ENCODE data around the gene ZNF583. TPM values are rescaled to one million over a fixed set of nuclear protein-coding genes. Genes with fewer than 3 reads are reported as not detected.

The ZNF583 gene
- total and polyA plus RNA-seq, 9 of the 15 experiments (the other 6 are each of a cell fraction or from before 2014, with no cell fraction given) = 0.92 to 6.7 (median 3.0) TPM

- in situ Hi-C loops (cut with MboI) = no loop called here
- CTCF ChIA-PET (ENCODE audit: low intra/inter-chr PET ratio) = no interaction called here
- no peaks in the 10 kb centered on the region for H3K9me1 ChIP-seq (ENCODE audit: control insufficient read depth, insufficient read depth, low read length)
- FAIRE-seq = no peak
- no peak overlapping the region for H3K4me2 ChIP-seq (ENCODE audit: insufficient read depth, low read length)
- no peaks in the 10 kb centered on the region for H3K36me3 ChIP-seq (ENCODE audit: control insufficient read depth, insufficient read depth, low read length)
- no peaks in the 10 kb centered on the region for H3K79me2 ChIP-seq (ENCODE audit: control insufficient read depth, insufficient read depth, low read length)
- H3K27me3 ChIP-seq (ENCODE audit: control insufficient read depth in 2 of 2, insufficient read depth in 2 of 2, low read length in 2 of 2) = no peaks in the 10 kb centered on the region
- H3K9ac ChIP-seq (ENCODE audit: insufficient read depth in 1 of 2, low read depth in 2 of 2, low read length in 2 of 2) = no peak overlapping the region
- peak in 1 of 4 experiments; percentile 29 for DNase-seq (ENCODE audit: extremely low read depth in 1 of 4, low spot score in 3 of 4)
- intact Hi-C loops (cut with micrococcal nuclease) = no loop called here
- no peak overlapping the region for H3K27ac ChIP-seq (ENCODE audit: extremely low read depth, low read depth, low read length)
- BruUV-seq (replicated peaks) = no TSS peak
- WGBS (ENCODE audit: insufficient coverage, low coverage, missing lambda C conversion rate) = 0% methylated on average over 5 of the region's 5 CpGs
- no peak for ATAC-seq
- H3K9me3 ChIP-seq (replicated peaks; ENCODE audit: control insufficient read depth, insufficient read depth, low read depth, low read length) = peaks cover 9% of the 10 kb centered on the region
- no peaks in the 10 kb centered on the region for H4K20me1 ChIP-seq (replicated peaks; ENCODE audit: control insufficient read depth, insufficient read depth, low read length)
- H2AFZ ChIP-seq (ENCODE audit: low read depth, low read length) = no peak overlapping the region
- H3K4me1 ChIP-seq (replicated peaks in 1 of 2; ENCODE audit: control insufficient read depth in 2 of 2, insufficient read depth in 2 of 2, low read length in 2 of 2) = peaks cover 4% of the 10 kb centered on the region in 2 experiments; a peak in 4 of 5 replicates
- TF ChIP-seq CBFA2T3 (IDR thresholded peaks at IDR 0.05) (peak; percentile 79), TCF15 (CRISPR knock-in tag; IDR thresholded peaks at IDR 0.05) (no peak), NCOR1 (IDR thresholded peaks at IDR 0.05) (peak; percentile 41; the same call in 1 of the 2 replicates), CBFA2T2 (conservative IDR thresholded peaks at IDR 0.05) (peak; percentile 66), KDM1A (IDR thresholded peaks at IDR 0.05) (peak in 1 of 2 experiments; percentile 42; a peak in 1 of 4 replicates), NR4A1 (CRISPR knock-in tag; IDR thresholded peaks at IDR 0.05) (no peak), NR4A1 (tag; IDR thresholded peaks at IDR 0.05) (no peak), ZNF347 (CRISPR knock-in tag; IDR thresholded peaks at IDR 0.05; ENCODE audit: low read depth) (no peak), THAP12 (CRISPR knock-in tag; IDR thresholded peaks at IDR 0.05) (no peak), CXXC5 (CRISPR knock-in tag; IDR thresholded peaks at IDR 0.05) (0 out of 2 replicates have a peak, but pooled peaks have one; percentile 15), ARID1B (IDR thresholded peaks at IDR 0.05) (peak; percentile 67), TCF3 (CRISPR knock-in tag; IDR thresholded peaks at IDR 0.05) (peak; percentile 46; the same call in 1 of the 2 replicates), TEAD4 (IDR thresholded peaks at IDR 0.05; ENCODE audit: low read length) (peak; percentile 61), TEAD4 (CRISPR knock-in tag; IDR thresholded peaks at IDR 0.05; ENCODE audit: borderline replicate concordance) (no peak), SOX6 (IDR thresholded peaks at IDR 0.05) (peak; percentile 62; the same call in 1 of the 2 replicates), TAL1 (IDR thresholded peaks at IDR 0.05) (peak; percentile 64)
- no peak overlapping the region for H3K4me3 ChIP-seq
- POLR2A ChIA-PET = no interaction called here
These were observed 5.3 kb upstream of the ZNF583 start for GRCh38 chr19:56398809-56399208.
